ENCODE measurements around the gene MZT1.
"Not testable (repeated sequence)": the region's sequence is repeated elsewhere in the genome, so short reads cannot be mapped to it uniquely, and the experiment has no call there.

MZT1 gene

DNA sequence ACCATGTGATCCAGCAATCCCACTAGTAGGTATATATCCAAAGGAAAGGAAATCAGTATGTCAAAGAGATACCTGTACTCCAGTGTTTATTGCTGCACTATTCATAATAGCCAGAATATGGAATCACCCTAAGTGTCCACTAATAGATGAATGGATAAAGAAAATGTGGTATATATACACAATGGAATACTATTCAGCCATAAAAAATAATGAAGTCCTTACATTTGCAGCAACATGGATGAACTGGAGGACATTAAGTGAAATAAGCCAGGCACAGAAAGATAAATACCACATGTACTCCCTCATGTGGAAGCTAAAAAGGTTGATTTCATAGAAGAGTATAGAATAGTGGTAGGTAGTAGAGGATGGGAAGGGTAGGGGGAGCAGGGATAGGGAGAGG, 23.8 kb upstream of the MZT1 start:
- TF ChIP-seq, protein P1, sequence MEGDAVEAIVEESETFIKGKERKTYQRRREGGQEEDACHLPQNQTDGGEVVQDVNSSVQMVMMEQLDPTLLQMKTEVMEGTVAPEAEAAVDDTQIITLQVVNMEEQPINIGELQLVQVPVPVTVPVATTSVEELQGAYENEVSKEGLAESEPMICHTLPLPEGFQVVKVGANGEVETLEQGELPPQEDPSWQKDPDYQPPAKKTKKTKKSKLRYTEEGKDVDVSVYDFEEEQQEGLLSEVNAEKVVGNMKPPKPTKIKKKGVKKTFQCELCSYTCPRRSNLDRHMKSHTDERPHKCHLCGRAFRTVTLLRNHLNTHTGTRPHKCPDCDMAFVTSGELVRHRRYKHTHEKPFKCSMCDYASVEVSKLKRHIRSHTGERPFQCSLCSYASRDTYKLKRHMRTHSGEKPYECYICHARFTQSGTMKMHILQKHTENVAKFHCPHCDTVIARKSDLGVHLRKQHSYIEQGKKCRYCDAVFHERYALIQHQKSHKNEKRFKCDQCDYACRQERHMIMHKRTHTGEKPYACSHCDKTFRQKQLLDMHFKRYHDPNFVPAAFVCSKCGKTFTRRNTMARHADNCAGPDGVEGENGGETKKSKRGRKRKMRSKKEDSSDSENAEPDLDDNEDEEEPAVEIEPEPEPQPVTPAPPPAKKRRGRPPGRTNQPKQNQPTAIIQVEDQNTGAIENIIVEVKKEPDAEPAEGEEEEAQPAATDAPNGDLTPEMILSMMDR (IDR thresholded peaks at IDR 0.05; ENCODE audit: low read depth, low read length, missing control alignments): no peak
- no peak for DNase-seq (ENCODE audit: extremely low read depth, low read depth)
- no peak overlapping the region for H3K4me3 ChIP-seq (replicated peaks; ENCODE audit: low read depth, low read length)

DNA sequence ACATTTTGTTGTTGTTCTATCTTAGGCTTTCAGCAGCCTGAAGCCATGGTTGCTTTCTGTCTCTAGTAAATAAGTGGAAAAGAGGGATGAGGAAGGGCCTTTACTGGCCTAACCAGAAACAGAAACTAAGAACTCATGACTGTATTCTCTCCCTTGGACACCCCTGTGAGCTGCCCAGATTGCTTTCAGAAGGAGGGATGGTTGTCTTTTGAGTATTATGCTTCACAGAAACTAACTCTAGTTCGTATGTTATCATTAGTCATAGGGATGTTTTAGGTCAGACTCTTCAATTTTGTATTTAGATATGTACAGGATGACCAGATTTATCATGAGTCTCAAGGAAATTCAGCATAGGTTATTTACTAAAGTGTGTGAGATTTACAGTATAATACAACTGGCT, 17.8 kb upstream of the MZT1 start:
- H3K4me3 ChIP-seq (replicated peaks; ENCODE audit: low read depth, low read length): no peak overlapping the region
- TF ChIP-seq, protein P1 (IDR thresholded peaks at IDR 0.05; ENCODE audit: low read depth, low read length, missing control alignments): no peak
- DNase-seq (ENCODE audit: extremely low read depth, low read depth): no peak

DNA sequence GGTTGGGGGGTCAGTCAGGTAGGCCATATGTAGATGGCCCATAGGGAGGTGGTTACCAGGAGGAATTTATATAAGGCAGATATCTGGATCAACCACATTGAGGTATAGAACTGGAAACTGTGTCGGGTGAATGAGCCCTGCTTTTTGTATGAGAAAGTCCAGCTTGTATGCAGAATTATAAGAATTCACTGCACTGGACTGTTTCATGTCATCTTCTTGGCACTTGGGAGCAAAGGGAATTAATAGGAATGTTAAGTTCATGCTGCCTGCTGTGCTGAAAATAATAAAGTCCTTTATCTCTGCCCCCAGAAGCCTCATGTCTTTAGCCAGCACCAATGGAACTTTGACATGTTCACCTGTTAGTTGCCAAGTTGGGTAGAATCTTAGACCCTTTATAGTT, 12.6 kb upstream of the MZT1 start:
- DNase-seq (ENCODE audit: extremely low read depth, low read depth): no peak
- H3K4me3 ChIP-seq (replicated peaks; ENCODE audit: low read depth, low read length): no peak overlapping the region
- TF ChIP-seq, protein P1 (IDR thresholded peaks at IDR 0.05; ENCODE audit: low read depth, low read length, missing control alignments): no peak

DNA sequence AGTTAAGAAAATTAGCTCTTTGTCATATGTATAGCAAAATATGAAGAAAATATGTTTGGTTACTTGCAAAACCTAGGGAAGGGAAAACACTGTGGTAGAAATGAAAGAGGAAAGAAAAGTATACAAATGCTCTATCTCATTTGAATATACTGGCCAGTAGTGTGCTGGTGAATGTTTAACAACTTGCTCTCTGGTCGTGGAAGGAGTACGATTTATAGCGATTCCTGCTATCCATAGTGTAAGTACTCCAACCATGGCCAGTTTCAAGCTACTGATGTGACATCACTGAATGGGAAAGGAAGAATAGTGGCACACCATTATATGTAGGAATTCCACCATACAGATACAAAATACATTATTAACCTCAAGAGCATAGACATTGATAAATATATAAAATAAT, 9.6 kb upstream of the MZT1 start:
- TF ChIP-seq, protein P1 (IDR thresholded peaks at IDR 0.05; ENCODE audit: low read depth, low read length, missing control alignments): no peak
- H3K4me3 ChIP-seq (replicated peaks; ENCODE audit: low read depth, low read length): no peak overlapping the region
- DNase-seq (ENCODE audit: extremely low read depth, low read depth): no peak

DNA sequence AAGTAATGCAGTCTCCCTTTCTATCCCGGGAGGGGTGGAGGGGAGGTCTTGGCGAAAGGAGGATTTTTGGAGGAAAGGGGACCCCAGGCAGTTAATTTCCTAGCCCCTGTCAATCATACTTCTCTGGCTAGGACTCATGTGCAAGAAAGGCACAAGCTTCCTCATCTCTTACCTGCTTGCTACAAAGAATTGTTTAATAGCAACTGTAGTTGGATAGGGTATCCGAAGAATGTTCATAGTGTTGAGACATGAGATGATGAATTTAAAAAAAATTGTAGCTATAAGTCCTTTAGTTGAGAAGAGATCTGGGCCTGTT, 819 bp upstream of the MZT1 start:
- H3K4me3 ChIP-seq (replicated peaks; ENCODE audit: low read depth, low read length): peak overlapping the region; percentile 95
- TF ChIP-seq, protein P1 (IDR thresholded peaks at IDR 0.05; ENCODE audit: low read depth, low read length, missing control alignments): no peak
- no peak for DNase-seq (ENCODE audit: extremely low read depth, low read depth)

DNA sequence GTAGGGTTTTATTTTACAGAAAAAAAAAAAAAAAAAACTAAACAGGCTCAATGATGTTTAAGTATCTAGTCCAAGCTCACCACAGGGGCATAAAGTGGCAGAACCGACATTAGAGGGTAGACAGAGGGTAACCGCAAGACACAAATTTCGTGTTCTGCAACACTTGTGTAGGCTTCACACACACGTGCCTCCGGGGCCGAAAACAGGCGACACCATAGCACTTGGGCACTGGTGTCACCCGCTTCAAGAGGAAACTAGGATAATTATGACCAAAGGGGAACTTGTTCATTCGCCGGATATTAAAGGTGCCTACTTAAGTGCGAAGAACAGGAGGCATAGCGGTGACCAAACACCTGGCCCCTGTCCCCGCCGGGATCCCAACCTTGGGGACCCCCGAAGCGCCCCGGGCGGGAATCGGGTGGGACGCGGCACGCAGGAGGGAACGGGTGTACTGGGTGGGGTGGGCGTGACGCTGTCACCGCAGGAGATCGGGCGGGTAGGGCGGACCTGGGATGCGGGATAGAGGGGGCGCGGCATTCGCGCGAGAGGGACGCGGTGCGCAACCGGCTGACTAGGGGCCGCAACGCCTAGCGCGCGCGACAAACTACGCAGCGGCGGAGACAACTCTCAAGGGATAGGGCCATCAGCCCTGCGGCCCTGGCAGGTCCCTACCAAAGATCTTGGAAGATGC, 558 bp downstream of the MZT1 start:
- peak overlapping the region; percentile 95 for H3K4me3 ChIP-seq (replicated peaks; ENCODE audit: low read depth, low read length)
- TF ChIP-seq, protein P1 (IDR thresholded peaks at IDR 0.05; ENCODE audit: low read depth, low read length, missing control alignments): no peak
- no peak for DNase-seq (ENCODE audit: extremely low read depth, low read depth)

DNA sequence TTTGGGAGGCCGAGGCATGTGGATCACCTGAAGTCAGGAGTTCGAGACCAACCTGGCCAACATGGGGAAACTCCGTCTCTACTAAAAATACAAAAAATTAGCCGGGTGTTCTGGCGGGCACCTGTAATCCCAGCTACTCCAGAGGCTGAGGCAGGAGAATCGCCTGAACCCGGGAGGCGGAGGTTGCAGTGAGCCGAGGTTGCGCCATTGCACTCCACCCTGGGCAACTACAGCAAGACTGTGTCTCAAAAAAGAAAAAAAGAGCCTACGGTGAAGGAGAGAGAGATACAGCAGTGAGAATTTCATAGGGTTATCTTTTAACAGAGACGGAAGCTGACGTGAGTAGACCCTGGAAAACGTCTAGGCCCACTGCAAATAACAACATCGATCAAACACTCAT, 1.2 kb downstream of the MZT1 start:
- not testable (repeated sequence) for DNase-seq (ENCODE audit: extremely low read depth, low read depth)
- H3K4me3 ChIP-seq (replicated peaks; ENCODE audit: low read depth, low read length): peak overlapping the region; percentile 95
